ENCODE measurements around the gene ZCCHC14. TPM values are rescaled to one million over a fixed set of nuclear protein-coding genes. Genes with fewer than 3 reads are reported as not detected.

The ZCCHC14 gene
- total and polyA plus RNA-seq, 2 of the 8 experiments (the other 6 are each of a cell fraction or from before 2014, with no cell fraction given): 8.2 to 28.2 TPM

DNA sequence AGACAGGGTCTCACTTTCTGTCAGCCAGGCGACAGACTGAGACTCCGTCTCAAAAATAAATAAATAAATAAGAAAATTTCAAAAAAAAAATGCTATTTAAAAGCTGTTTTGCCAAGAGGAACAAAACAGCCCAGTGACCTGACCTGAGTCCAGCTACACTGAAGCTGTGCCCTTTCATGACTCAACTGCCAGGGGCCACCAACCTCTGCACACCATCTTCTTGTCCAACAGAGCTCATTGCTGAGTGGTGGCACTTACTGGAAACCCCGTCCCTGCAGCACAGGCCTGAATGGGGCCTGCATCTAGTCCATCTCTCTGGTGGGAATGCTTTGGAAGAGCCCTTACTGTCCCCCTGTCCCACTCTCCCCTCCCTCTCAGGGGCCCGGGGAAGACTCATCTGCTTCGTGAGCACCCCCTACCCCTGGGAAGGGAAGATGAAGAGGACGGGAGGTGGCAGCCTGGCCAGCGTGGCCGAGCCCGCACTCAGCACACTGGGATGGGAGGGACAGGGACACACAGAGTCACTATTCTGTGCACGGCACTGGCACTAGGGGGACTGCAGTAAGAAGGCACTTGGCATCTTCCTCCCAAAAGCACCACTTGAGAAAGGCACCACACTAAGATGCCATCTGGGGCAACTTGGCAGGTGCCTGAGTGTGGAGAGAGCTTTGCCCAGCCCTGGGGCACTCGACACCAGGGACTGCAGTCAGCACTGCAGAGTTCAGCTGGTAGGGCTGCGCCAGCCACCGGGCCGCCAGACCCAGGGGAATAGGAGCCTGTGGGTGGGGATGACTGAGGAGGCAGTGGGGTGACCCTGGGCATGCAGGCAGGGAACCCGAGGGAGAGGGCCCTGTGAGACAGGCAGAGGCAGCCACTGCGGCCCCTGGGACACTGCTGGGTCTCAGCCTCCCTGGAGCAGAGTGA is 122.8 kb downstream of the ZCCHC14 start (continued):
- no peak for TF ChIP-seq RNF2 (IDR thresholded peaks at IDR 0.05; ENCODE audit: borderline replicate concordance, low read depth, low read length, missing control alignments, poor library complexity, severe bottlenecking)
- no peak for TF ChIP-seq POU5F1 (IDR thresholded peaks at IDR 0.05; ENCODE audit: low read depth, low read length)
- no peak for TF ChIP-seq MAX (IDR thresholded peaks at IDR 0.05)
- no peak for TF ChIP-seq FOSL1 (IDR thresholded peaks at IDR 0.05; ENCODE audit: insufficient read depth, low read depth, low read length)
- TF ChIP-seq RXRA (IDR thresholded peaks at IDR 0.05; ENCODE audit: insufficient read depth, low read depth, low read length): no peak
- TF ChIP-seq NRF1 (IDR thresholded peaks at IDR 0.05; ENCODE audit: low read depth, low read length): no peak
- no peak for TF ChIP-seq GTF2F1 (IDR thresholded peaks at IDR 0.05; ENCODE audit: borderline replicate concordance, low read depth, low read length)
